Skeletal muscle cell (primary cell): ENCODE results near the gene PLA1A.
A peak's percentile ranks its signal among the peaks of the same experiment; 100 is the strongest.
"Not testable (repeated sequence)": the region's sequence is repeated elsewhere in the genome, so short reads cannot be mapped to it uniquely, and the experiment has no call there.

ENCODE experiments used
- DNase-seq: peaks from one replicate; pipeline ENCODE4 v3.0.0-alpha.2; 2010; ENCODE audit warnings: low read depth
- H3K4me3 ChIP-seq: 2 replicates; pipeline ENCODE4 v1.5.1; 2011; ENCODE audit warnings: low read depth, mild to moderate bottlenecking, control low read depth, low read length, moderate library complexity

The PLA1A gene

GRCh38 chr3:119571688-119572087 is 26.0 kb upstream of the PLA1A start:
- DNase-seq = no peak
- H3K4me3 ChIP-seq = no peak overlapping the region

- no peak overlapping the region for H3K4me3 ChIP-seq
- DNase-seq = no peak
Measured at GRCh38 chr3:119575507-119575906, 22.2 kb upstream of the PLA1A start.

GRCh38 chr3:119579366-119580066 is 18.2 kb upstream of the PLA1A start, which contains the start of gene ADPRH:
Gene ADPRH, plus strand, starts transcription at chr3:119579492. Its CDS starts 2,678 bp downstream, at chr3:119582170.
- peak within 1 kb of the TSS; percentile 62 for H3K4me3 ChIP-seq
- DNase-seq = no peak

- DNase-seq = no peak
- peak overlapping the region; percentile 62 for H3K4me3 ChIP-seq
Measured at GRCh38 chr3:119580067-119580760, 17.5 kb upstream of the PLA1A start.

GRCh38 chr3:119582178-119582577 is 15.5 kb upstream of the PLA1A start:
- no peak overlapping the region for H3K4me3 ChIP-seq
- DNase-seq = no peak

GRCh38 chr3:119585208-119585607 is 12.5 kb upstream of the PLA1A start:
- H3K4me3 ChIP-seq = no peak overlapping the region
- no peak for DNase-seq

- H3K4me3 ChIP-seq = no peak overlapping the region
- DNase-seq = no peak
Measured at GRCh38 chr3:119585856-119586570, 11.7 kb upstream of the PLA1A start.

- DNase-seq = no peak
- no peak overlapping the region for H3K4me3 ChIP-seq
Measured at GRCh38 chr3:119586733-119587172, 10.9 kb upstream of the PLA1A start.

GRCh38 chr3:119588112-119588511 is 9.6 kb upstream of the PLA1A start:
- no peak overlapping the region for H3K4me3 ChIP-seq
- DNase-seq = no peak

GRCh38 chr3:119589102-119589773 is 8.4 kb upstream of the PLA1A start:
- no peak overlapping the region for H3K4me3 ChIP-seq
- no peak for DNase-seq

- no peak overlapping the region for H3K4me3 ChIP-seq
- DNase-seq = no peak
Measured at GRCh38 chr3:119590706-119591105, 7.0 kb upstream of the PLA1A start.

- DNase-seq = no peak
Measured at GRCh38 chr3:119592861-119593260, 4.8 kb upstream of the PLA1A start.

GRCh38 chr3:119594066-119594465 is 3.6 kb upstream of the PLA1A start:
- no peak overlapping the region for H3K4me3 ChIP-seq
- no peak for DNase-seq

More at GRCh38 chr3:119592861-119593260, 4.8 kb upstream of the PLA1A start:
- H3K4me3 ChIP-seq = no peak overlapping the region

GRCh38 chr3:119594929-119595328 is 2.8 kb upstream of the PLA1A start:
- H3K4me3 ChIP-seq, DNase-seq: not testable (repeated sequence)

GRCh38 chr3:119595639-119596334 is 1.9 kb upstream of the PLA1A start:
- peak; percentile 41 for DNase-seq
- peak overlapping the region; percentile 14 for H3K4me3 ChIP-seq

- H3K4me3 ChIP-seq = no peak overlapping the region
- DNase-seq = no peak
Measured at GRCh38 chr3:119596398-119596797, 1.3 kb upstream of the PLA1A start.

- no peak for DNase-seq
- H3K4me3 ChIP-seq = no peak overlapping the region
Measured at GRCh38 chr3:119598410-119599098, 869 bp downstream of the PLA1A start.

GRCh38 chr3:119599558-119600174 is 2.0 kb downstream of the PLA1A start:
- no peak for DNase-seq
- H3K4me3 ChIP-seq = no peak overlapping the region
